Prostate gland (tissue), 2 donors: Measurements from ENCODE around the gene C6orf89.
A peak's percentile ranks its signal among the peaks of the same experiment; 100 is the strongest.

Experiments used
- POLR2A ChIP-seq: fragments of 450-650 bp; IDR thresholded peaks from one replicate; pipeline ENCODE4 v1.6.1; 2016; ENCODE audit warnings: antibody characterized with exemption, mild to moderate bottlenecking
- TF ChIP-seq, protein P1 (sequence below), 4 experiments: fragments of 200-600 bp in 2 of 4; fragments of 450-650 bp in 2 of 4; sonication (generic) in 2 of 4; IDR thresholded peaks; 1 replicate in 3 of 4; 2 replicates in 1 of 4; pipeline ENCODE4 v1.5.1; 2016 to 2019; ENCODE audit warnings: antibody characterized with exemption in 4 of 4, mild to moderate bottlenecking in 2 of 4, moderate library complexity in 2 of 4

DNA sequence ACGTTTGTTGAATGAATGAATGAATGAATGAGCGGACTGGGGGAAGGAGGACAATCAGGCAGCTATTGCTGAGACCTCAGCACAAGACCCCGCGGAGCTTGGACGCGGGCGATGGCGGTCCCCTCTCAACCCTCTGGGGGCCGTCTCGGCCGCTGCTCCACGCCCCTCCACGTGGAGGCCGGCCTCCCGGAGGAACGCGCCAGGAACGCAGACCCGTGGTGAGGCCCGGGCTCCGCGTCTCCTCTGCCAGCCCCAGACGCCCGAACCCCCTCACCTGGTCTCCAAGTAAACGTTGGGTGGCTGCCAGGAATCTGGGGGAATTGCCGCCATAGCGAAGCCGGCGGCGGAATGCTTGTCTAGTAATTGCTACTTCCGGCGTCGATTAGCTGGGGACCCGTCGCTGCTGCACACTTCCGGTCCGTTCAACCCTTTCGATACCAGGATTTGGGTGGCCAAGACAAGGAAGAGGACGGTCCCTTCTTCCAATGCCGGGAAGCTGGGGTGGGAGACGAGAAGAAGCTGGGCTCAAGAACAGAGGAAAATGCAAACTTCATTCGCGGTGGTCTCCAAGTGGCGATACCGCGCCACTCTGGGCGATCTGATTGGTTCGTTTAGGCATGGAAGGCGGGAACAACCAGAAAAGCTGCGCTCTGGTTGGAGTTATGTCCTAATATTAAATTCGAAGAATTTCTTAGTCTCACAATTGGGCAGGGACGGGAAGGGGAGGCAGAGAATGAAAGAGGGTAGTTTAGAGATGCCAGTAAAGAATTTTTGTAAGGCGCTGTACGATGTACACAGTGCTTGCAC is 11.1 kb upstream of the C6orf89 start, which contains the start of gene PPIL1:
- TF ChIP-seq, protein P1, sequence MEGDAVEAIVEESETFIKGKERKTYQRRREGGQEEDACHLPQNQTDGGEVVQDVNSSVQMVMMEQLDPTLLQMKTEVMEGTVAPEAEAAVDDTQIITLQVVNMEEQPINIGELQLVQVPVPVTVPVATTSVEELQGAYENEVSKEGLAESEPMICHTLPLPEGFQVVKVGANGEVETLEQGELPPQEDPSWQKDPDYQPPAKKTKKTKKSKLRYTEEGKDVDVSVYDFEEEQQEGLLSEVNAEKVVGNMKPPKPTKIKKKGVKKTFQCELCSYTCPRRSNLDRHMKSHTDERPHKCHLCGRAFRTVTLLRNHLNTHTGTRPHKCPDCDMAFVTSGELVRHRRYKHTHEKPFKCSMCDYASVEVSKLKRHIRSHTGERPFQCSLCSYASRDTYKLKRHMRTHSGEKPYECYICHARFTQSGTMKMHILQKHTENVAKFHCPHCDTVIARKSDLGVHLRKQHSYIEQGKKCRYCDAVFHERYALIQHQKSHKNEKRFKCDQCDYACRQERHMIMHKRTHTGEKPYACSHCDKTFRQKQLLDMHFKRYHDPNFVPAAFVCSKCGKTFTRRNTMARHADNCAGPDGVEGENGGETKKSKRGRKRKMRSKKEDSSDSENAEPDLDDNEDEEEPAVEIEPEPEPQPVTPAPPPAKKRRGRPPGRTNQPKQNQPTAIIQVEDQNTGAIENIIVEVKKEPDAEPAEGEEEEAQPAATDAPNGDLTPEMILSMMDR (IDR thresholded peaks at IDR 0.05), result peak in 1 of 4 experiments; percentile 25
- peak; percentile 41 for TF ChIP-seq POLR2A
